Measurements from ENCODE around the gene RABGAP1. TPM values are rescaled to one million over a fixed set of nuclear protein-coding genes. Genes with fewer than 3 reads are reported as not detected.

RABGAP1 gene
- total RNA-seq, 1 experiment from 2014 or later: 24.2 TPM

GRCh38 chr9:123046406-123047195 lies 105.8 kb downstream of the RABGAP1 start:
- DNase-seq (ENCODE audit: low spot score): no peak

- DNase-seq (ENCODE audit: low spot score): peak; percentile 10
Observed at GRCh38 chr9:123048748-123049147, 107.9 kb downstream of the RABGAP1 start.

- peak; percentile 57 for DNase-seq (ENCODE audit: low spot score)
Observed at GRCh38 chr9:123049589-123050222, 108.9 kb downstream of the RABGAP1 start.

GRCh38 chr9:123053046-123053445 lies 112.2 kb downstream of the RABGAP1 start:
- no peak for DNase-seq (ENCODE audit: low spot score)

GRCh38 chr9:123053711-123054110 lies 112.9 kb downstream of the RABGAP1 start:
- no peak for DNase-seq (ENCODE audit: low spot score)

GRCh38 chr9:123058834-123059233 lies 118.0 kb downstream of the RABGAP1 start:
- DNase-seq (ENCODE audit: low spot score): peak; percentile 58

GRCh38 chr9:123059472-123060220 lies 118.8 kb downstream of the RABGAP1 start:
- DNase-seq (ENCODE audit: low spot score): no peak

- DNase-seq (ENCODE audit: low spot score): no peak
Observed at GRCh38 chr9:123061216-123061615, 120.4 kb downstream of the RABGAP1 start.

GRCh38 chr9:123062351-123063176 lies 121.7 kb downstream of the RABGAP1 start:
- no peak for DNase-seq (ENCODE audit: low spot score)

GRCh38 chr9:123063177-123063598 lies 122.4 kb downstream of the RABGAP1 start:
- peak; percentile 20 for DNase-seq (ENCODE audit: low spot score)

GRCh38 chr9:123063896-123064295 lies 123.1 kb downstream of the RABGAP1 start:
- DNase-seq (ENCODE audit: low spot score): no peak

- no peak for DNase-seq (ENCODE audit: low spot score)
Observed at GRCh38 chr9:123064716-123065115, 123.9 kb downstream of the RABGAP1 start.

GRCh38 chr9:123065196-123065595 lies 124.4 kb downstream of the RABGAP1 start:
- DNase-seq (ENCODE audit: low spot score): no peak

- no peak for DNase-seq (ENCODE audit: low spot score)
Observed at GRCh38 chr9:123067136-123067535, 126.3 kb downstream of the RABGAP1 start.

GRCh38 chr9:123069010-123069481 lies 128.2 kb downstream of the RABGAP1 start:
- peak; percentile 81 for DNase-seq (ENCODE audit: low spot score)

GRCh38 chr9:123070198-123070597 lies 129.4 kb downstream of the RABGAP1 start:
- no peak for DNase-seq (ENCODE audit: low spot score)

- DNase-seq (ENCODE audit: low spot score): no peak
Observed at GRCh38 chr9:123072407-123072995, 131.7 kb downstream of the RABGAP1 start.

GRCh38 chr9:123073441-123073840 lies 132.6 kb downstream of the RABGAP1 start:
- DNase-seq (ENCODE audit: low spot score): no peak

- peak; percentile 85 for DNase-seq (ENCODE audit: low spot score)
Observed at GRCh38 chr9:123073991-123074422, 133.2 kb downstream of the RABGAP1 start.

GRCh38 chr9:123074628-123075027 lies 133.8 kb downstream of the RABGAP1 start:
- no peak for DNase-seq (ENCODE audit: low spot score)

- no peak for DNase-seq (ENCODE audit: low spot score)
Observed at GRCh38 chr9:123080444-123080843, 139.6 kb downstream of the RABGAP1 start.

Measured in A172 (cell line).